Gastroesophageal sphincter (tissue), 4 donors: Measurements from ENCODE around the gene ARMC2. TPM values are rescaled to one million over a fixed set of nuclear protein-coding genes. Genes with fewer than 3 reads are reported as not detected.
A peak's percentile ranks its signal among the peaks of the same experiment; 100 is the strongest.

ENCODE experiments used
- ATAC-seq: fragments of 150-250 bp; one replicate; pipeline ENCODE4 v1.9.1; 2016; ENCODE audit warnings: mild to moderate bottlenecking, moderate library complexity
- H3K27ac ChIP-seq, 4 donors: fragments of 200-600 bp; sonication (generic) in 3 of 4; 1 replicate in 3 of 4; 2 replicates in 1 of 4; pipeline ENCODE4 v1.5.1; 2016 to 2019
- H3K27me3 ChIP-seq: fragments of 200-600 bp; sonication (generic); one replicate; pipeline ENCODE4 v1.5.1; 2019
- H3K36me3 ChIP-seq, 2 donors: fragments of 200-600 bp; sonication (generic); one replicate each; pipeline ENCODE4 v1.5.1; 2019; ENCODE audit warnings: control low read depth in 1 of 2
- H3K4me1 ChIP-seq, 3 donors: fragments of 200-600 bp; sonication (generic); 1 replicate in 2 of 3; 2 replicates in 1 of 3; pipeline ENCODE4 v1.5.1; 2016 to 2019; ENCODE audit warnings: control low read depth in 2 of 3
- H3K4me3 ChIP-seq, 2 donors: fragments of 200-600 bp; sonication (generic); one replicate each; pipeline ENCODE4 v1.5.1; 2019; ENCODE audit warnings: mild to moderate bottlenecking in 1 of 2, moderate library complexity in 1 of 2
- H3K9me3 ChIP-seq, 3 donors: fragments of 200-600 bp; sonication (generic); one replicate each; pipeline ENCODE4 v1.5.1; 2017 to 2019; ENCODE audit warnings: control low read depth in 2 of 3
- CTCF ChIP-seq, 4 experiments: fragments of 200-600 bp in 2 of 4; fragments of 450-650 bp in 2 of 4; sonication (generic) in 1 of 4; IDR thresholded peaks; one replicate each; pipeline ENCODE4 v1.5.1; 2017 to 2019; ENCODE audit warnings: antibody characterized with exemption in 4 of 4, mild to moderate bottlenecking in 2 of 4, moderate library complexity in 2 of 4
- EP300 ChIP-seq: sonication (generic); formaldehyde crosslinking; IDR thresholded peaks from one replicate; pipeline ENCODE4 v1.6.1; 2017; ENCODE audit warnings: antibody characterized with exemption, mild to moderate bottlenecking
- POLR2A ChIP-seq, 2 donors: fragments of 450-650 bp; IDR thresholded peaks; one replicate each; pipeline ENCODE4 v1.6.1; 2017; ENCODE audit warnings: antibody characterized with exemption in 2 of 2, mild to moderate bottlenecking in 2 of 2, moderate library complexity in 1 of 2
- POLR2AphosphoS5 ChIP-seq: sonication (generic); formaldehyde crosslinking; IDR thresholded peaks from one replicate; pipeline ENCODE4 v1.6.1; 2017; ENCODE audit warnings: antibody characterized with exemption
- WGBS, 2 donors: methylation state at CpG; one replicate each; pipeline ENCODE4 v1.1.5; 2018; ENCODE audit warnings: low coverage in 1 of 2; 5-methylcytosine and 5-hydroxymethylcytosine counted together
- total RNA-seq, 4 donors: library from RNA; depleted of rRNA; stranded (reverse); fragments of >200 nt; gene quantifications; one replicate each; pipeline ENCODE4 v1.1.0, GENCODE V29; 2016

Gene ARMC2
- total RNA-seq, 4 donors from 2014 or later: 2.8 to 3.9 (median 3.5) TPM

- 93 to 100% methylated on average over 1 of the region's 1 CpG for WGBS, 2 donors
- no peak overlapping the region for H3K27ac ChIP-seq
- H3K4me3 ChIP-seq: no peak overlapping the region
- no peaks in the 10 kb centered on the region for H3K27me3 ChIP-seq
- peaks cover 0 to 3% (median 0%) of the 10 kb centered on the region in 3 donors for H3K4me1 ChIP-seq
- H3K36me3 ChIP-seq: no peaks in the 10 kb centered on the region
- no peak for ATAC-seq
- no peaks in the 10 kb centered on the region for H3K9me3 ChIP-seq
- TF ChIP-seq POLR2AphosphoS5: no peak
- TF ChIP-seq CTCF (IDR thresholded peaks at IDR 0.05): no peak
- TF ChIP-seq EP300: no peak
- no peak for TF ChIP-seq POLR2A (IDR thresholded peaks at IDR 0.05)
These were observed 88.9 kb downstream of the ARMC2 start for GRCh38 chr6:108937170-108937569.

DNA sequence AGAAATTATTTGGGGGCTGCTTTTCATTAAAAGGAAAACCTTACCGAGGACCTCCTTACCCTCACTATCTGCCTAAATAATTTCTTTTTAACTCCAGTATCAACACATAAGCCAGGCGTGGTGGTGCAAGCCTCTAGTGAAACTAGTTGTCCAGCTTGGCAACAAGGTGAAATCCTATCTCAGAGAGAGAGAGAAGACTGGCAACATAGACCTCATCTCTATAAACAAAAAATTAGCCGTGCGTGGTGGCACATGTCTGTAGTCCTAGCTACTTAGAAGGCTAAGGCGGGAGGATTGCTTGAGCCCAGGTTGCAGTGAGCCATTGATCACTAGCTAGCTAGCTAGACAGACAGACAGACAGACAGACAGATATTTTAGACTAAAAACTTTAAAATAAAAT lies 92.5 kb downstream of the ARMC2 start:
- TF ChIP-seq POLR2A (IDR thresholded peaks at IDR 0.05): no peak
- no peak for TF ChIP-seq POLR2AphosphoS5
- TF ChIP-seq EP300: no peak
- 91 to 93% methylated on average over 4 to 5 of the region's 5 CpGs for WGBS, 2 donors
- Histone ChIP-seq H3K9me3 (no peaks in the 10 kb centered on the region), H3K4me1 (peaks cover 13 to 38% (median 23%) of the 10 kb centered on the region in 3 donors), H3K27me3 (no peaks in the 10 kb centered on the region), H3K27ac (no peak overlapping the region), H3K36me3 (no peaks in the 10 kb centered on the region), H3K4me3 (no peak overlapping the region)
- no peak for ATAC-seq

GRCh38 chr6:108941281-108941680 lies 93.1 kb downstream of the ARMC2 start:
- no peak for ATAC-seq
- Histone ChIP-seq H3K9me3 (no peaks in the 10 kb centered on the region), H3K27me3 (no peaks in the 10 kb centered on the region), H3K4me3 (no peak overlapping the region), H3K27ac (no peak overlapping the region), H3K4me1 (peaks cover 13 to 44% (median 28%) of the 10 kb centered on the region in 3 donors), H3K36me3 (no peaks in the 10 kb centered on the region)
- TF ChIP-seq POLR2A (IDR thresholded peaks at IDR 0.05) (no peak), EP300 (no peak), POLR2AphosphoS5 (no peak), CTCF (IDR thresholded peaks at IDR 0.05) (no peak)
- WGBS, 2 donors: 90 to 100% methylated on average over 1 of the region's 1 CpG

GRCh38 chr6:108941859-108942258 lies 93.6 kb downstream of the ARMC2 start:
- 62 to 68% methylated on average over 2 of the region's 2 CpGs for WGBS, 2 donors
- H3K9me3 ChIP-seq: no peaks in the 10 kb centered on the region
- H3K36me3 ChIP-seq: no peaks in the 10 kb centered on the region
- H3K27ac ChIP-seq: no peak overlapping the region
- H3K4me3 ChIP-seq: no peak overlapping the region
- H3K27me3 ChIP-seq: no peaks in the 10 kb centered on the region
- no peak for TF ChIP-seq POLR2A (IDR thresholded peaks at IDR 0.05)
- TF ChIP-seq EP300: no peak
- TF ChIP-seq CTCF (IDR thresholded peaks at IDR 0.05): no peak
- TF ChIP-seq POLR2AphosphoS5: no peak
- H3K4me1 ChIP-seq: peaks cover 14 to 49% (median 34%) of the 10 kb centered on the region in 3 donors
- ATAC-seq: no peak

GRCh38 chr6:108942556-108943492 lies 94.6 kb downstream of the ARMC2 start:
- WGBS, 2 donors: 61 to 68% methylated on average over 9 of the region's 9 CpGs
- H3K4me1 ChIP-seq: peaks cover 22 to 59% (median 39%) of the 10 kb centered on the region in 3 donors

GRCh38 chr6:108944071-108944470 lies 95.8 kb downstream of the ARMC2 start:
- H3K27me3 ChIP-seq: no peaks in the 10 kb centered on the region
- H3K27ac ChIP-seq: peak overlapping the region; percentile 87 to 93 (median 90)
- 60% methylated on average over 1 of the region's 1 CpG; no CpG with 5 or more reads in 1 of the 2 donors for WGBS, 2 donors
- peaks cover 26 to 72% (median 49%) of the 10 kb centered on the region in 3 donors for H3K4me1 ChIP-seq
- H3K9me3 ChIP-seq: no peaks in the 10 kb centered on the region
- no peak overlapping the region for H3K4me3 ChIP-seq
- TF ChIP-seq POLR2AphosphoS5: no peak
- no peak for TF ChIP-seq EP300
- TF ChIP-seq POLR2A (IDR thresholded peaks at IDR 0.05): no peak
- no peak for TF ChIP-seq CTCF (IDR thresholded peaks at IDR 0.05)
- ATAC-seq: no peak
- no peaks in the 10 kb centered on the region for H3K36me3 ChIP-seq

More at GRCh38 chr6:108942556-108943492, 94.6 kb downstream of the ARMC2 start:
- Histone ChIP-seq H3K4me3 (no peak overlapping the region), H3K27ac (peak overlapping the region in 2 of 4 donors; percentile 87 to 91), H3K9me3 (no peaks in the 10 kb centered on the region), H3K36me3 (no peaks in the 10 kb centered on the region), H3K27me3 (no peaks in the 10 kb centered on the region)
- ATAC-seq: no peak
- TF ChIP-seq EP300: no peak
